Brain microvascular endothelial cell (primary cell): ENCODE data around the gene FNTB.

Experiments used
- DNase-seq: peaks from one replicate; pipeline ENCODE4 v3.0.0-alpha.2; 2020
- H3K27ac ChIP-seq: fragments of 250-450 bp; sonication (Bioruptor Pico); 2 replicates; pipeline ENCODE4 v1.5.1; 2020; ENCODE audit warnings: mild to moderate bottlenecking, moderate library complexity
- H3K27me3 ChIP-seq: fragments of 250-450 bp; sonication (Bioruptor Pico); replicated peaks from 2 replicates; pipeline ENCODE4 v1.5.1; 2020; ENCODE audit warnings: mild to moderate bottlenecking
- H3K36me3 ChIP-seq: fragments of 250-450 bp; sonication (Bioruptor Pico); replicated peaks from 2 replicates; pipeline ENCODE4 v1.5.1; 2020; ENCODE audit warnings: mild to moderate bottlenecking
- H3K4me3 ChIP-seq: 2 replicates; pipeline ENCODE4 v1.5.1; 2011; ENCODE audit warnings: low read depth, mild to moderate bottlenecking, control low read depth, low read length, moderate library complexity
- CTCF ChIP-seq: IDR thresholded peaks from 2 replicates; pipeline ENCODE4 v1.5.1; 2011; ENCODE audit warnings: low read depth, mild to moderate bottlenecking, moderate library complexity, low read length, control low read depth, inconsistent platforms; ENCODE audit errors: missing control alignments
- in situ Hi-C: cut with HindIII; loops from 2 replicates; pipeline ENCODE4 v1.10.0; 2017; ENCODE audit warnings: low sequenced_read_pairs, low pct_ligation_motif_present

Gene FNTB

GRCh38 chr14:64973826-64974225 is 12.9 kb upstream of the FNTB start:
- no peaks in the 10 kb centered on the region for H3K36me3 ChIP-seq
- H3K27me3 ChIP-seq: no peaks in the 10 kb centered on the region
- H3K27ac ChIP-seq: no peak overlapping the region
- no peak overlapping the region for H3K4me3 ChIP-seq
- TF ChIP-seq CTCF: no peak
- in situ Hi-C loops: no loop called here
- no peak for DNase-seq

- H3K36me3 ChIP-seq: no peaks in the 10 kb centered on the region
- TF ChIP-seq CTCF: no peak
- H3K4me3 ChIP-seq: no peak overlapping the region
- in situ Hi-C loops: no loop called here
- H3K27me3 ChIP-seq: no peaks in the 10 kb centered on the region
- H3K27ac ChIP-seq: no peak overlapping the region
- no peak for DNase-seq
Measured at GRCh38 chr14:64974563-64974962, 12.1 kb upstream of the FNTB start.

- Histone ChIP-seq H3K27ac (no peak overlapping the region), H3K4me3 (no peak overlapping the region), H3K36me3 (no peaks in the 10 kb centered on the region), H3K27me3 (no peaks in the 10 kb centered on the region)
- DNase-seq: no peak
- no peak for TF ChIP-seq CTCF
- in situ Hi-C loops: no loop called here
Measured at GRCh38 chr14:64979336-64980074, 7.2 kb upstream of the FNTB start.

GRCh38 chr14:64983439-64984310 is 3.0 kb upstream of the FNTB start:
- peak; percentile 73 for TF ChIP-seq CTCF
- Histone ChIP-seq H3K27ac (no peak overlapping the region), H3K36me3 (no peaks in the 10 kb centered on the region), H3K27me3 (no peaks in the 10 kb centered on the region), H3K4me3 (peak overlapping the region; percentile 1)
- in situ Hi-C loops: no loop called here
- peak; percentile 36 for DNase-seq

- in situ Hi-C loops: no loop called here
- no peaks in the 10 kb centered on the region for H3K27me3 ChIP-seq
Measured at GRCh38 chr14:64987438-64987767, 708 bp downstream of the FNTB start.

More at GRCh38 chr14:64987438-64987767, 708 bp downstream of the FNTB start:
- Histone ChIP-seq H3K36me3 (no peaks in the 10 kb centered on the region), H3K27ac (peak overlapping the region; percentile 82), H3K4me3 (peak overlapping the region; percentile 67)
- DNase-seq: no peak
- no peak for TF ChIP-seq CTCF
